GM18505 (cell line): ENCODE results near the gene WFDC11.
"Not testable (repeated sequence)": the region's sequence is repeated elsewhere in the genome, so short reads cannot be mapped to it uniquely, and the experiment has no call there.

Experiments used
- ATAC-seq: cut with Tn5 transposase; IDR thresholded peaks from one replicate; pipeline ENCODE4 v1.9.1; 2021; ENCODE audit not compliant: unreplicated experiment
- POLR2A ChIP-seq: IDR thresholded peaks from 4 replicates; pipeline ENCODE4 v1.6.1; 2011; ENCODE audit warnings: borderline replicate concordance; ENCODE audit not compliant: insufficient read depth, insufficient read length; ENCODE audit errors: extremely low read depth

The WFDC11 gene

DNA sequence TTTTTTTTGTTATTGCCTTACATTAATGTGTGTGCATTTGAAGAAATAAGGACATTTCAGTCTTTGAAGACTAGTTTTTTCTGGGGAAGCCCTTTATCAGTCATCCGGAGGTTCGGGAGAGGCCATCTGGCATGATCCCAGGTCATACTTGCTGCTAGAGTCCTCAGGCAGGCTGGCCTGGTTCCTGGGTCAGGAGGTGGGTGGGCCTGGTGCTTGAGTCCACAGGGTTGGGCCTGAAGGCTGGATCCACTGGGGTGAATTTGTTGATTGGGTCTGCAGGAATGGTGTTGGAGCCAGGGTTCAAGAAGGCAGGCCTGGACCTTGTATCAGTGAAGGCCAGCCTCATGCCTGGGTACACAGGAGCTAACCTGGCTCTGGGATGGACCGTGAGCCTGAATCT is 23.2 kb downstream of the WFDC11 start:
- no peak for TF ChIP-seq POLR2A
- no peak for ATAC-seq

DNA sequence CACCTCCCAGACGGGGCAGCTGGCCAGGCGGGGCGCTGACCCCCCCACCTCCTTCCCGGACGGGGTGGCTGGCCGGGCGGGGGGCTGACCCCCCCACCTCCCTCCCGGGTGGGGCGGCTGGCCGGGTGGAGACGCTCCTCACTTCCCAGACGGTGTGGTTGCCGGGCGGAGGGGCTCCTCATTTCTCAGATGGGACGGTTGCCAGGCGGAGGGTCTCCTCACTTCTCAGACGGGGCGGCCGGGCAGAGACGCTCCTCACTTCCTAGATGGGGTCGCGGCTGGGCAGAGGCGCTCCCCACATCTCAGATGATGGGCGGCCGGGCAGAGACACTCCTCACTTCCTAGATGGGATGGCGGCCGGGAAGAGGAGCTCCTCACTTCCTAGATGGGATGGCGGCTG is 24.2 kb downstream of the WFDC11 start:
- not testable (repeated sequence) for ATAC-seq

DNA sequence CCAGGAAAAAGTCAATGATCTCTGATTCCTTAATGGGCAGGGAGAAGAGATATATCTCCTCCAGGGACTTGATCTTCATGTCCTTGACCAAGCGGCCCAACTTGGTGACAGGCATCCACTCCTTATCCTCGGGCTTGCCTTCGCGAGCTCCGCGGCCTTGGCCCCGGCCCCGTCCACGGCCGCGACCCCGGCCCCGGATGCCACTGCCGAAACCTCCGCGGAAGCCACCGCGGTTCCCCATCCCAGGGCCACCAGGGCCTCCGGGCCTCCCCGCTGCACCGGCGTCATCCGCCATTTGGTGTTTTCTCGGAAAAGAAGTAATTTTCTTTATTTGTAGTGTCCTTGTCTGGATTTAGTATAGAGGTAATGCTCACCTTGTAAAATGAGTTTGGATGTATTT is 29.0 kb downstream of the WFDC11 start:
- not testable (repeated sequence) for ATAC-seq

DNA sequence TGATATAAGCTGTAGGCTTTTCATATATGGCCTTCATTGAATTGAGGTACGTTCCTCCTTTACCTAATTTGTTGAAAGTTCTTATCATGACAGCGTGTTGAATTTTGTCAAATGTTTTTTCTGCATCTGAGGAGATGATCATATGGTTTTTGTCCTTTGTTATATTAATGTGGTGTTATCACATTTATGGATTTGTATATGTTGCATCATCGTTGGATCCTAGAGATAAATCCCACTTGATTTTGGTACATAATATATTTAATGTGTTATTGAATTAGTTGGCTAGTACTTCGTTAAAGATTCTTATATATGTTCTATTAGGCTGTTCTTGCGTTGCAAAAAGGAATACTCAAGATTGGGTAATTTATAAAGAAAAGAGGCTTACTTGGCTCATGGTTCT is 30.4 kb downstream of the WFDC11 start:
- ATAC-seq: no peak

DNA sequence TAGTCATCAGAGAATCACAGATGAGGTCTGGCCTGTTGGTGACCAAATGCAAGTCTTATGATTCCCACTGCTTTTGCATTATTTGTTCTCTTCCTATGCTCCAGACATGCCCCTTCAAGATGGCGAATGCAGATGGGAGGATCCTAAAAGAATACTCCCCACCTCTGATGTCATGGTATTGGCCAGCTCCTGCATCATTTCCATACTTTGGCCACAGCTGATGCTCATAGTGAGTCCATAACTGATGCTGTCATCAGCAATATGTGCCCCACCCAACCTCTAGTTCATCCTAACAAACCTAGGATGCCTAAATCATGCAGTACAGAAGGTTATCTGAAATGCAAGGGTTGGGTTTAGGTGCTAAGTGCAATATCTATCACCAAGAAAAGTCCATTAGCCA is 33.5 kb downstream of the WFDC11 start:
- TF ChIP-seq POLR2A: no peak
- ATAC-seq: no peak

More for the DNA sequence above, 30.4 kb downstream of the WFDC11 start:
- TF ChIP-seq POLR2A: no peak

DNA sequence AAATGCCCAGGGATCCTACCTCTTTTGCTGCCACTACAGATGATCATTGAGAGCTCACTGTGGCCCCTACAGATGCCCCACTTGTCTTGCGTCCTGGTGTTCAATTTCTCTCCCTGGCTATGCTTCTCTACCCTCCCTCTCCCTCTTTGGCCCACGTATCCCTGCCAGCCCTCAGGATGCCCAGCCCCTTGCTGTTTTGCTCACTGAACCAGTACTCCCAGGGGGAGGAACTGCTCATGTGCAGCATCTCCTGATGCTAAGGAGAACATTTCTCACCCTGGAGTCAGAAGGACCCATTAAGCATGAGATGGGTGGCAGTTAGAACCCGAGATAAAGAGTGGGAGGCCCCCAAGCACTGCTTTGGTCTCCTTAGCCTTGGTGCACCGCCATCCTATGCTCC is 38.9 kb downstream of the WFDC11 start, which contains the start of gene WFDC9:
TSS of gene WFDC9 (minus strand) at position 101 of the 400 bp plus-strand sequence. CDS start 21,103 bp downstream, outside the sequence.
- no peak for TF ChIP-seq POLR2A
- ATAC-seq: no peak

DNA sequence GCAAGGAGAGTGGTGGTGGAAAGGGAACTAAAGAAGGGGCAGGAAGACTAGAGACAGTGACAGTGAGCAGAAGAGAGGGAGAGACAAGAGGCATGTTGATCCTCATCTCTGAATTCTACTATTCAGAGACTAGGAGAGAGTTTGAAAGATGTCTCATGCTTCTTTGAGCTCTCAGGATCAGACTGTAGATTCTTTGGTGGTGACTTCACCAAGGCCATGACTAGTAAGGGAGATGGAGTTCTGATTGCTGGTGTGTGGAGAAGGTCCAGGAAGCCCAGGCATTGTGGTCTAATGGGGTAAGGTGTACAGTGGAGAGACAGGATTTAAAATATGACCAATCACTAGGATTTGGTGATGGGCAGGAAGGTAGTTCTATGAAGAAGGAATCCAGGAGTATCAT is 39.7 kb downstream of the WFDC11 start:
- no peak for ATAC-seq
- no peak for TF ChIP-seq POLR2A

DNA sequence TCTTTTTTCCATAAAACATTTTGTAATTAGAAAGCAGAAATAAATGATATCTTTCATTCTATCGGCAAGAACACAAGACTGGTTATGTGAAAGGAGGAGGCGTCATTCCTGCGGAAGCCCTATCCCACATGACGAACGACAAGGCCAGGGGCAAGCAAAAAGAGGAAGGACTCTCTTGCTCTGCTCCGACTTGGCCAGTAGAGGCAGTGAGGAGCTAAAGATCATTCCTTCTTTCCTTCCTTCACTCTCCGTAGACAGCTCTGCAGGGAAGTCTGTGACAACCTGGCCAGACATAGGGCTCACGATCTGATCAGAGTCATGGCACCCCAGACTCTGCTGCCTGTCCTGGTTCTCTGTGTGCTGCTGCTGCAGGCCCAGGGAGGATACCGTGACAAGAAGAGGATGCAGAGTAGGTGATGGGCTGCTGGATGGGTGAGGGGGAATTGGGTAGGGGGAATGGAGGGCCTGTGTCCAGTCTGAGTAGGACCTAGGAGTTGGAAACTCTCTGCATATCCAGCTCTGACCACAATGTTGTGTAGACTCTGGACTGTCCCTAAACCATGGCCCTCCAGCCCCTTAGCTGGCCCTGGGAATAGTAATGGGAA is 40.4 kb downstream of the WFDC11 start, which contains the start of gene WFDC10A:
TSS of gene WFDC10A (plus strand) at position 244 of the 605 bp plus-strand sequence. CDS start at position 319, 75 bp downstream.
- ATAC-seq: no peak
- TF ChIP-seq POLR2A: no peak

DNA sequence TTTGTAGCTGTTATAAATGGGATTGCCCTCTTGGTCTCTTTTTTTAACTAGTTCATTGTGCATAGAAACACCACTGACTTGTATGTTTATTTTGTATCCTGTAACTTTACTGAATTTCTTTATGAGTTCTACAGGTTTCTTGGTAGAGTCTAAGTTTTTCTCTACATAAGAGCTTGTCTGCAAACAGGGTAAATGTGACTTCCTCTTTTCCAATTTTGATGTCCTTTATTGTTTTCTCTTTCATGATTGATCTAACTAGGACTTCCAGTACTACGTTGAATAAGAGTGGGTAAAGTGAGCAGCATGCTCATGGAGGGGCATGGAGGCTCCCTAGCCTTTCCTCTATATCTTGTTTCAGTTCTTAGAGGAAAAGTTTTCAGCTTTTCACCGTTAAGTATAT is 43.5 kb downstream of the WFDC11 start:
- TF ChIP-seq POLR2A: no peak

DNA sequence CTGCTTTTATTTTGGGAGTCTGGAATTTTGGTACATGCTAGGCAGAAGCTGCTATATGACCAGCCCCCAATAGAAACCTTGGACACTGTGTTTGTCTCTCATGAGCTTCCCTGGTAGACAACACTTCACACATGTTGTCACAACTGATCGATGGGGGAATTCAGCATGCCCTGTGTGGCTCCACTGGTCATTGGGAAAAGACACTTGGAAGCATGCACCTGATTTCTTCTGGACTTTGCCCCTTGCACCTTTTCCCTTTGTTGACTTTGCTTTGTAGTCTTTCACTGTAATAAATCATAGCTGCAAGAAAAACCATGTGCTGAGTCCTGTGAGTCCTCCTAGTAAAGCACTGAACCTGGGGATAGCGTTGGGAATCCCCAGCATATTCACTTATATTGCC is 48.4 kb downstream of the WFDC11 start:
- no peak for TF ChIP-seq POLR2A
- no peak for ATAC-seq

More for the DNA sequence above, 43.5 kb downstream of the WFDC11 start:
- ATAC-seq: no peak

DNA sequence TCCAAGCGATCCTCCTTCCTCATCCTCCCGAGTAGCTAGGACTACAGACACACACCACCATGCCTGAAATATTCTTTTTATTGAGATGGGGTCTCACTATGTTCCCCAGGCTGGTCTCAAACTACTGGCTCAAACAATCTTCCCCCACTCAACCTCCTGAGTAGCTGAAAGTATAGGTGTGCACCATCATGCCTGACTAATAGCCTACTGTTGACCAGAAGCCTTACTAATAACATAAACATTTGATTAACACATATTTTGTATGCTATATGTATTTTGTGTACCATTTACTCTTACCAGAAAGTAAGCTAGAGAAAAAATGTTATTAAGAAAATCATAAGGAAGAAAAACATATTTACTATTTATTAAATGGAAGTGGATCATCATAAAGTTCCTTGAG is 52.4 kb downstream of the WFDC11 start:
- no peak for ATAC-seq
- no peak for TF ChIP-seq POLR2A

DNA sequence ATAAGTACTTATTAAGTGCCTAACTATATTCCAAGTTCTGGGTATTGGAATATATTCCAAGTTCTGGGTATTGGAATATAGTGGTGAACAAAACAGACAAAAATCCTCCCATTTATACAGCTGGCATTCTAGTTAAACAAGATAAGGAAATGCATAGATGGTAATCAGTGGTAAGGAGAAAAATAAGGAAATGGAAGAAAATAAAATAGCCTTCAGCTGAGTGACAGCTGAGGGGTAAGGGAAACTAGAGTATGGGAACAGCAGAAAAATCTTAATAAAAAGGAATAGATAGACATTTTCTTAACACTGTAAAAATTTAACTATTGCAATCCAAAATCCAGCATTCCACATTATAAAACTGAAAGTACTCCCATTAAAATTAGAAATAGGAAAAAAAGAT is 57.7 kb downstream of the WFDC11 start:
- TF ChIP-seq POLR2A: no peak
- ATAC-seq: no peak

DNA sequence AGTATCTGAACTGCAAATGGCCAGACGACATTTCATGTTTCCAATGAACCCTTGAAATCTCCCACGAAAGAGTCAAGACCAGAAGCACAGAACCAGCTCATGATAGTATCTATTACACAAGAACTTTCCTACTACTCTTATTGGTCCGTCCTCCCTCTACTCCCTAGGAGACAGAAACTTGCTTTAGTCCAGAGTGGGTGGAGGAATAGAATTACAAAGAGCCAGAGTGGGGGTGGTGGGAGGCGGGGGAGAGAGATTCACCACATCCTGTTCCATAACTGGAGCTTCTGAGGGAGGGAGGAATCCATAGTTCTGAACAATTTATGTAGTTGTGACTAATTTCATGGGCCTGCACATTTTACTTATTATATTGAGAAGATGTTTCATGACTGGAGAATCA is 59.0 kb downstream of the WFDC11 start:
- TF ChIP-seq POLR2A: no peak
- no peak for ATAC-seq

DNA sequence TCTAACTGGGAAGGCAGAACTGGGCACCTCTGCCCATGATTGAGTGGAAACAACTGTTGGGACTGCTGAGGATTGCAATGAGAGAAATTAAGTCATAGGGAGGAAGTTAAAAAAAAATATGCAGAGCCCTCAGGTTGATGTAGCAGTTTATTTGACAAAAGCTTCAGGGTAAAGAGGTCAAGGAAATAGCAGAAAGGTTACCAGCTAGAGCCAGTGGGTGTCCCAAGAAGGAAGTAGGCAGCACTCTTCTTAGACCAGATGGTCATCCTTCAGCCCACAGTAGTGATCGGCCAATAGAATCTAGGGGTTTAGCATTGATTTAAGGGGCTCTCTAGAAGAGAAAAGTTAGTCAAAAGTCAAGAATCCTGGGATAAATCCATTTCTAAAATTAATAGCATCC is 62.2 kb downstream of the WFDC11 start:
- no peak for TF ChIP-seq POLR2A
- no peak for ATAC-seq
